GM04503 (cell line): ENCODE measurements around the gene ERN1.
"Not testable (repeated sequence)": the region's sequence is repeated elsewhere in the genome, so short reads cannot be mapped to it uniquely, and the experiment has no call there.

Experiments used
- DNase-seq: peaks from one replicate; pipeline ENCODE4 v3.0.0-alpha.2; 2012; ENCODE audit warnings: low read depth

ERN1 gene

GRCh38 chr17:64025732-64026294 is 104.1 kb downstream of the ERN1 start:
- DNase-seq = no peak

- no peak for DNase-seq
Observed at GRCh38 chr17:64024781-64025731, 104.9 kb downstream of the ERN1 start.

GRCh38 chr17:64024215-64024654 is 105.7 kb downstream of the ERN1 start:
- no peak for DNase-seq

DNA sequence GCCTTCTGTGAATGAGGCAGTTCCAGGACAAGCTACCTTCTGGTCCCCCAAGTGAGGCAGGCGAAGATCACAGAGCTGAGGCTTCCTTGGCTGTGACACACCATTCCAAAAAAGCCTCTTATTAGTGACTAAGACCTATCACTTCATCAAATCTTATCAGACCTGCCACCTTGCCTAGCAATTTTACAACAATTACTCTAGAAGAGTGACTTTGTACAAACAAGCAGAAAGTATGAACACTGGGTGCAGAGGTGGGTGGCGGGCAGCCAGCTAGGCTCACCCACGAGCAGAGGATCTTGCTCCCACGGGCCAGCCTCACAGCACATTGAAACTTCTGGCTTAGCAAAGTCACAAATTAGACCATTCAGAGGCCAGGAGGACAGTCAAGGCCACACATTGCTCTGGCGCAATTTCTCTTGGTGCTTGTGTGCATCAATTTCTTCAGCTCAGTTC is 107.3 kb downstream of the ERN1 start:
- no peak for DNase-seq

DNA sequence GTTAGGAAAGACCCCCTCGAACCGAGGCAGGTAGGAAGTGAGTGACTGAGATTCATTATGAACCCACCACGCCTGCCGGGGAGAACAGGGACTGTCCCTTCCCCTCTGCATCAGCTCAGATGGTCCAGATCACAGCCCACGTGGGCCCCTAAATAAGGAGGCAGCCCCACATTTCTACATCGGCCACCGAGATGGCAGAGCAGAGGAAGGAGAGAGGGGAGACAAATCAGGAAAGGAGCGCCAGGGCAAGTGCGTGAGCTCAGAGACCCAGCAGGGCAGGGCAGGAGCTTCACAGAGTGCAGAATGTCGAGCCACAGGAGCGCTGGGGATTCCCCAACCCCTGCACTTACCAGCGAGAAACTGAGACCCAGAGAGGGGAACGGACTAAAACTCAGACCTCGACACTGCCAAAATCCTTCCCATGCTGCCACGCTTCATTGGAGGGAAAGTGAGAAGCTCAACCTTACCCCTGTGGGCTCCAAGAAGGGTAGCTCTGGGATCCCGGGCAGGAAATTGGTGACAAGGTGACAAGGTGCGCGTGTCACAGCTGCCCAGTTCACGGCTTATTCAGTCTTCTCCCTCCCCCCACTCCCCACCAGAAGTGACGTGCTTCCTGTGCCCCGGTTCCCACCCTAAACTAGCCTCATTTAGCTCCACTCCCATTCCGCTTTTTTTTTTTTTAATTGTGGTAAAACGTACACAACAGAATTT is 109.7 kb downstream of the ERN1 start, which contains the start of gene ICAM2:
Gene ICAM2 (minus strand): TSS at position 578 of the 711 bp plus-strand sequence. CDS start 13,942 bp downstream, outside the sequence.
- no peak for DNase-seq

DNA sequence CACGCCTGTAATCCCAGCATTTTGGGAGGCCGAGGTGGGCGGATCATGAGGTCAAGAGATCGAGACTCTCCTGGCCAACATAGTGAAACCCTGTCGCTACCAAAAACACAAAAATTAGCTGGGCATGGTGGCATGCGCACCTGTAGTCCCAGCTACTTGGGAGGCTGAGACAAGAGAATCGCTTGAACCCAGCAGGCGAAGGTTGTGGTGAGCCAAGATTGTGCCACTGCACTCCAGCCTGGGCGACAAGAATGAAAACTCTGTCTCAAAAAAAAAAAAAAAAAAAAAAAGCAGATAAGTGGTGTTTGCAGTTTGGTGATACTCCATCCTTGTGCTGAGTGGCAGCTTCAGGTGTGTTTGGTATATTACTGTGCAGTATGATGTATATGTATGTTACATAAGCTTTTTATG is 110.4 kb downstream of the ERN1 start:
- DNase-seq = not testable (repeated sequence)

DNA sequence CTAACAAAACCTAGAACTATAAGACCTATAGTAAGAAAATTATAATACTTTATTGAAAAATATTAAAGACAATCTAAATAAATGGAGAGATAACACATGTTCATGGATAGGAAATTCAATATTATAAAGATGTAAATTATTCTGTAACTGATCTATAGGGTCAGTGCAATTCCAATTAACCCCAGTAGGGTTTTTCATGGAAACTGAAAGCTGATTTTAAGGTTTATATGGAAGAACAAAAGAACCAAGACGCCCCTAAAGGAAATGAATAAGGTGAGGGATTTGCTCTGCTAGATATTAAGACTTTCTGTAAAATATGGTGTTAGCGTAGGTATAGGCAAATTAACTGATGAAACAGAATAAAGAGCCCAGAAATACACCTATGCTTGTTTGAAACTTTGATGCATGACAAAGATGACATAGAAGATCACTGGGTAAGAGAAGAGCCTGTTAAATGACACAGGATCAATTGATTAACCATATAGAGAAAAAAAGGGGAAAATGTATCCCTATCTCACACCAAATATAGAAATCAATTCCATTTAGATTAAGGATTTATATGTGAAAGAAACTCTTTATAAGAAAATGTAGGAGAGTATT is 112.5 kb downstream of the ERN1 start:
- no peak for DNase-seq

DNA sequence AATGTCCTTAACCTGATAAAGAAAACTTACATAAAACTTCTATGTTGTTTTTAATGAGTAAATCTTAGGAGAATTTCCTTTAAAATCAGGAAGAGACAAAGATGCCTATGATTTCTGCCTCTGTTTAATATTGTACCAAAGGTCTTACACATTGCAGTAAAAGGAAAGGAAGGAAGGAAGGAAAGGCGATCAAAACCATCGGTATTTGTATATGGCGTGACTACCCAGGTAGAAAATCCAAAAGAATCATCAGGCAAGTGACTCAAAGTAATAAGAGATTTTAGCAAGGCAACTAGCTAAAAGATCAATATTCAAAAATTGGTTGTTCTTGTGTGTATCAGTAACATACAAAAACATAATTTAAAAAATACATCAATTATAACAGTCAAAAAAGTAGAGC is 113.0 kb downstream of the ERN1 start:
- DNase-seq = no peak

DNA sequence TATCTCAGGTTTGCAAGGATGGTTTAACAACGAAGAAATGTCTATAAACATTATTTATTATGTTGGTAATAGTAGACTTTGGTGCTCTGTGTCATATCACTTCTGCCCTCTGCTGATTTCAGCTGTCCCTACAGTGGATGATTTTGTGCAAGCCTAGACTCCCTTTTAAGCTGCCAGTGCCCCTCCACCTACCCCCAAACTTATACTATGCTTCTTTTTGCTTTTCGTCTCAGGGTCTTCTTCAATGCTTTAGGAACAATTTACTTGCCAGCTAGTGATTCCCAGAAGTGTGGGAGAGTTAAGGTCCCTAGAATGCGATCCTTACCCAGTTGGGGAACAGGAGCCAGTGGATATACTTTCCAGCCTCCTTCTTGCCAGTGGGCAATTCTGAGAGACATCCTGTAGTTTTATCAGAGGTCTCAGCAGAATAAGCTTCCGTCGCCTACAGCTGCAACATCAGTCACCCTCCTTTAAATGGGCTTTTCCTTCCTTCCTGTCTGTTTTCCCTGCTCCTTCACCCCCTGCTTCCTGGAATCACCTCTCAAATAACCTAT is 113.6 kb downstream of the ERN1 start:
- DNase-seq = no peak

DNA sequence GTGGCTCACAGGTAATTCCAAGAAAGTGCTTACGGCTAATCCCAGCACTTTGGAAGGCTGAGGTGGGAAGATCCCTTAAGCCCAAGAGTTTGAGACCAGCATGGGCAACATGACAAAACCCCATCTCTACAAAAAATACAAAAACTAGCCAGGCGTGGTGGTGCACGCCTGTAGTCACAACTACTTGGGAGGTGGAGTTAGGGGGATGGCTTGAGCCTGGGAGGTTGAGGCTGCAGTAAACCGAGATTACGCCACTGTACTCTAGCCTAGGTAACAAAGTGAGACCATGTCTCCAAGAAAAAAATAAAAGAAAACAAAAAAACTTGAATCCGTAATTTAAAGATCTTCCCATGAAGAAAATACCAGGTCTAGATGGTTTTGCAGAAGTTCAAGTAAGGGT is 114.5 kb downstream of the ERN1 start:
- DNase-seq = no peak

- no peak for DNase-seq
Observed at GRCh38 chr17:64009571-64010402, 120.2 kb downstream of the ERN1 start.

- no peak for DNase-seq
Observed at GRCh38 chr17:64008830-64009229, 121.1 kb downstream of the ERN1 start.

DNA sequence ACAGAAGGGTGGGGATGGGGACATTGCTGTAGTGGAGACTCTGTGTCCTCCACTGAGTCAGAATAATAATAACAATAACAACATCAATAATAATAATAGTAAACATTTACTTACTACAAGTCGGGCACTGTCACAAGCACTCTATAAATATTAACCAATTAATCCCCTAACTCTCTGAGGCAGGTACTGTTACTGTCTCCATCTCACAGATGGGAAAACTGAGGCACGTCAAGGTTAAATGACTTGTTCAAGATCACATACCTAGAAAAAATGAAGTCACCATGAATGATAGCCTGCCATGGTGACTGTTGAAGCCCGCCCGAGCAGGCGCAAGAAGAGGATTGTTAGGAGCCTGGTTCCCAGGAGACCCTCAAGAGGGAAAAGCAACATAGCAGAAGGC is 121.6 kb downstream of the ERN1 start:
- no peak for DNase-seq

GRCh38 chr17:64007838-64008282 is 122.1 kb downstream of the ERN1 start:
- DNase-seq = no peak

DNA sequence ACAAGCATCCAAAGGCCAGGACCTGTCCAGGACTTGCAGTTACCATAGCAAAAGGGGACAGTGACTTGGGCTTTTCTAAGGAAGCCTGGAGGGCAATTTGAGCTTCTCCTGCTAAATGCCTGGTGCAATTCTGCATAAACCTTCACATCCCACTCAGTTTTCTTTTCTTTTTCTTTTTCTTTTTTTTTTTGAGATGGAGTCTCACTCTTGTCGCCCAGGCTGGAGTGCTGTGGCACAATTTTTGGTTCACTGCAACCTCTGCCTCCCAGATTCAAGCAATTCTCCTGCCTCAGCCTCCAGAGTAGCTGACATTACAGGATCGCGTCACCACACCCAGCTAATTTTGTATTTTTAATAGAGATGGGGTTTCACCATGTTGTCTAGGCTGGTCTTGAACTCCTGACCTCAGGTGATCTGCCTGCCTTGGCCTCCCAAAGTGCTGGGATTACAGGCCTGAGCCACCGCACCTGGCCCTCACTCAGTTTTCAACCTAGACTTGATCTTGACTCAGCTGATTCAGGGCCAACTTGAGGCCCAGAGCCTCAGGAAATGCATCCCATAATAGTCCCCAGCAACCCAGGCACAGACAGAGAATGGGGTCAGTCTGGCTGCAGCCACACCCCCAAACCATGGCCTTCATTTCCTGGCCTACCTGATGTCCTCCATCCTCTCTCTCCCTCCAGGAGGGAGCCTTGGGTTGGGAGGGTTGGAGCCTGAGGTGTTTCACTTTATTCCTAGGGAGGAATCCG is 122.7 kb downstream of the ERN1 start:
- DNase-seq = not testable (repeated sequence)

GRCh38 chr17:64006361-64007088 is 123.4 kb downstream of the ERN1 start:
- no peak for DNase-seq

DNA sequence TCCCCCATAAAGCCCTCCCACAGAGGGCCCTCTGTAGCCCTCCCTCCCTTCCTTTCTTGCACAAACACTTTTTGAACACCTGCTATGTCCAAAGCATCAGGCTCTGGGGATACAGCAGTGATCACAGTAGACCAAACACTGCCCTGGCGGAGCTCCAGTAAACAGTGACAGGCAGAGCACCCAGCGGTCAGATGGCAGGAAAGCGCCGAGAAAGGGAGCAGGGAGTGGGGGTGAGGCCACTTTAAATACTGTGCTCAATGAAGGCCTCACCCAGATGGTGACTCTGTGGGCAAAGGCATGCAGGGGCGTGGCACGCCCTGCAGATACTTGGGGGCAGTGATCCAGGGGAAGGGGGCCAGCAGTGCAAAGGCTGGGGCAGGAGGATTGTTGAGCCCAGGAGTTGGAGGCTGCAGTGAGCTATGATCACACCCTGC is 124.2 kb downstream of the ERN1 start:
- DNase-seq = no peak

DNA sequence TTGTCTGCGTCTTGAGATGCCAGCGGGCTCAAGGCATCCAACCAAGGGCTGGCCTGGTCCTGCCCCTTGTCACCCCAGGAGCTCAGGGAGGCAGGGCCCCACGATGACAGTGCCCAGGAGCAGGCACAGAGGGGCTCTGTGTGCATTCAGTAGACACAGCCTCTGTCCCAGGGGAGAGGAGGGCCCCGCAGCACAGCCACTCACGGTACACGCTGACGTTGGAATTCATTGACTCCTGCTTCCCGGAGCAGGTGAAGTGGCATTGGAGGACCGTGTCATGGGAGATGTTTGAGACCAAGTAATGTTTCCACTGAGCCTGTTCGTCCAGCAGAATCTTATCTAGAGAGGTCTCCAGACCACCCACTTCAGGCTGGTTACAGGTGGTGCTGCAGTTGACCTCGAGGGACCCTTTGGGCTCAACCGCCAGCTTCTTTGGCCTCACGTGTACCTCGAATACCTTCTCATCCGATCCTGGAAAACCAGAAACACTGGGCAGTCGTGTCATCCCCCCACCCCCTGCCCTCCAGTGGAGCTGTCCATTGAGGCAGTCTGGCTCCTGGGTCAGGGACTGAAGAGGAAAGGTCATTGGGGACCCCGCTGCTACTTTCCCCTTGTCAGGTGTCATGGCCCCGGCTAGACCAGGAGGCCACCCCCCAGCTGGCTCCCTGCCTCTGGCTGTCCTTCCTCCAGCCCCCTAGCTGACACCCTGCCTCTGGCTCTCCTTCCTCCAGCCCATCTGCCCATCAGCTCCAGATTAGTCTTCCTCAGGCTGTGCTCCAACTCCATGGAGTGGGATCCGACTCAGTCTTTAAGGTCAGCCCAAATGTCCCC is 124.8 kb downstream of the ERN1 start:
- no peak for DNase-seq
